Right lobe of liver (tissue), 4 donors: ENCODE results near the gene JAZF1.

Experiments
- CTCF ChIP-seq, 4 donors: fragments of 200-600 bp in 3 of 4; fragments of 450-650 bp in 1 of 4; IDR thresholded peaks; one replicate each; pipeline versions ENCODE4 v1.5.1 to v1.8.0; 2016 to 2022; ENCODE audit warnings: antibody characterized with exemption in 4 of 4, mild to moderate bottlenecking in 2 of 4
- POLR2A ChIP-seq: fragments of 450-650 bp; IDR thresholded peaks from one replicate; pipeline ENCODE4 v1.6.1; 2017; ENCODE audit warnings: antibody characterized with exemption, mild to moderate bottlenecking
- donor health status: DM: no; HTN: no; CAD: no.
- donor health status: DM: no; HTN: no; CAD: no.
- donor health status: DM: no; HTN: yes; CAD: no.

- TF ChIP-seq CTCF (IDR thresholded peaks at IDR 0.05) (no peak), POLR2A (no peak)
Observed at GRCh38 chr7:28013019-28013418, 167.6 kb downstream of the JAZF1 start.
